Putamen (tissue), 1 donor: ENCODE measurements around the gene CERT1.

Experiments used
- DNase-seq: peaks from one replicate; pipeline ENCODE4 v3.0.0-alpha.2; 2016; ENCODE audit warnings: low spot score

CERT1 gene

DNA sequence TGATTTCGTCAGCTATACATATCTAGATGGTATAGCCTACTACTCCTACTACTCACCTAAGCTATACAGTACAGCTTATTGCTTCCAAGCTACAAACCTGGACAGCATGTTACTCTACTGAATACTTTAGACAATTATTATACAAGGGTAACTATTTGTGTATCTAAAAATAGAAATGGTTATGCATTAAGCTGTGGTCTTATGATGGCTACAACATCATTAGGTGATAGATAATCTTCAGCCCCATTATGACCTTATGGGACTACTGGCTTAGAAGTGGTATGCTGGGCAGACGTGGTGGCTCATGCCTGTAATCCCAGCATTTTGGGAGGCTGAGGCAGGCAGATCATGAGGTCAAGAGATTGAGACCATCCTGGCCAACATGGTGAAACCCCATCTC lies 40.2 kb downstream of the CERT1 start:
- DNase-seq = no peak

DNA sequence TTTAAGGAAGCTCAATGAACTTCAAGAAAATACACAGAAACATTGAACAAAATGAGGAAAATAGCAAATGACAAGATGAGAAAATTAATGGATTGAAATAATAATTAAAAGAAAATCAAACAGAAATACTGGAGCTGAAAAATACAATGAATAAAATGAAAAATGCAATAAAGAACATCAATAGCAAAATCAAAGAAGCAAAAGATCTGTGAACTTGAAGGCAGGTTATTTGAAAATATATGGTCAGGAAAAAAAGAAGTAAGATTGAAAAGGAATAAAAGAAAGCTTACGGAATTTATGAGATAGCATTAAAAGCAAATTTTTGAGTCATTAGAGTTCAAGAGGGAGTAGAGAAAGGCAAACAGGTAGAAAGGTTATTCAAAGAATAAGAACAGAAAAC lies 42.4 kb downstream of the CERT1 start:
- DNase-seq = no peak

DNA sequence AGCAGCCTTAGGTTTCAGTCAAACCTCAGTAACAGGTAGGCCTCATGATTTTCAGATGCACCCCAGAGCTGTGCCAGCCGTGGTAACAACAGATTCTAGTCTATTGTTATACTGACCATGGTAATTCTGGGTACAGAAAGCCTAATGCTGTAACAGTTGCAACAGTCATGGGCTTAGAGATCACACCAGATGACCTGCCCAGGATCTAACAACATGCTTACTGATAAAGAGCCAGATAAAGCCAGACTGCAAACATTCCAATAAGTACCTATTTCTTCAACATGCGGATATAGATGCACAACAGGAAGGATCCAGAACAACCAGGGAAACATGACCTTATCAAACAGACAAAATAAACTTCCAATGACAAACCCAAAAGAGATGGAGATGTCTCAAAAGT lies 42.8 kb downstream of the CERT1 start:
- DNase-seq = no peak

DNA sequence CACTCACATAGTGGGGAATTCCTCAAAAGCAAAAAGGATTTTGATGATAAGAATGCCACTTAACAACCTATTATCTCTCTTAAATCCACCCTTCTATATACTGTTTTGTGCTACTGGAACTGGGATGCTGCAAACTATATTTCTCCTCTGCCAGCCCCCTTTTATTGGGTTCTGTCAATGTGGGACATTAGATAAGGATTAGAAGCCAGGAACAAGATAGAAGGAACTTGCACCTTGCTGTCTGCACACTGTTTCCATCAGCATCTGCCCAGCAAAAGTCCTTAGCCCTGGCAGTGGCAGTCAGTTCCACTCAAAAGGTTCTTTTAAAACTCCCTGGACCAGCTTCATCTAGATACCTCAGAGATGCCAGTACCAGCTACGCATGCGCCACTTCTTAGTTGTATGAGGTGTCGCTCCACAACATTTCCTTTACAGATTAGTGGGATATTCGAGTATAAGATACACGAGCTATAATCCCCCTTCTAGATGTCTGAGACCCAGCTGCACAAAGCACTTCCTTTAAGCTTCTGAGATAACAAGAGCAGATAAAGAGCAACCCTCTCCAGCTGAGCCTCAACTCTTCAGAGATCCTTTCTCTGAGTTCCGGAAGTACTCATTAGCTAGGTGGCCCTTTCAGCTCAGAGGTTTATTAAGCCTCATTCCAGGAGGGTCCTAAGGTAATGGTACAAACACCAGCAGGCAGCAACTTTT lies 45.3 kb downstream of the CERT1 start:
- DNase-seq = no peak

DNA sequence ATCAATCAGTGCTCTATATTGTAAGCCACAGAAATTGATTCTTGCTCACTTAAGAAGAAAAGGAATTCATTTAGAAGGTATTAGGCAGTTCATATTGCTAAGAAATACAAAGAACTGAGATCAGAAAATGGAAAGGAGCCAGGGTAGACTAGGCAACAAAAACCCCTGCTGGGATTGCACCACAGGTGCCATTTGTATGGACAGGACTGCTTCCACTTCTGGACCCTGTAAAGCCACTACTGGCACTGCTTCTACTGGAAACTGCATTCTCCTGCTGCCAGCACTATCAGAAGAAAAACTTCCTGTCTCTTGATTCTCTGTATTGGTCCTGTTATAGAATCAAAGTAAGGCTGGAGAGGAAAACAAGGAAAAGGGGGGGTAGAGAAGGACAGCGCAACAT lies 45.9 kb downstream of the CERT1 start:
- peak; percentile 5 for DNase-seq

DNA sequence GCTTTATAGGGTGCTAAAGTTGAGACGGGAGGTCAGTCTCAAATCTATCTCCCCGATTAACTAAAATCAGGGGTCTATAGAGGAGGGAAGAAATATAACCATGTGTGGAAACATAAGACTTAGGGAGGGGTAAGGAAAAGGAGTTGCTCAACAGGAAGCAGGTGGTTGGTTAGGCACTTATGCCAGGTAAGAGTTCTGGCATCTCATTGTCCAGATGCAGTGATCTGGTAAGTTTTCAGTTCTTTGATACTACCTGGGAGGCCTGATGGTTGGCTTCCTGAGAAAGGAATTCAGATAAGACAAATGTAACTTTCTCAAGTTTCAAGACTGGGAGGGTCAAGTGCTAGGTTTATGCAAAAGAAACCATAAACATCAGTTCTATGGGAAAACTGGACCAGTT lies 47.7 kb downstream of the CERT1 start:
- DNase-seq = no peak

DNA sequence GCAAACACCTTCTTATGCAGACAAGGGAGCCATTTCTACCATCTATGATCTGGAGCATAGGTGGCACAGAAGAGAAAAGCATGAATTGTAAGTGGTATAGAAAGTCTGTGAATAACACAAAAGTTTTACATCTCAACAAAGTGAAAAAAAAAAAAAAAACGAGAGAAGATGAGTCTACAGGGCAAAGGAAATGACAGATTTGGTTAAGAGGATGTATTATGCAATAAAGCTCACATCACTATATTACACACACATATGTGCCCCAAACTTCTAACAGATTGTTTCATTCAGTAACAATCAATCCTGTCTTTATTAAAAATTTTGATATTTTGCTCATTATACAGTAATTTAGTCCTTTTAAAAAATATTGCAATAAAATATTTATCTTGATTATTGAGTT lies 49.8 kb downstream of the CERT1 start:
- DNase-seq = no peak

DNA sequence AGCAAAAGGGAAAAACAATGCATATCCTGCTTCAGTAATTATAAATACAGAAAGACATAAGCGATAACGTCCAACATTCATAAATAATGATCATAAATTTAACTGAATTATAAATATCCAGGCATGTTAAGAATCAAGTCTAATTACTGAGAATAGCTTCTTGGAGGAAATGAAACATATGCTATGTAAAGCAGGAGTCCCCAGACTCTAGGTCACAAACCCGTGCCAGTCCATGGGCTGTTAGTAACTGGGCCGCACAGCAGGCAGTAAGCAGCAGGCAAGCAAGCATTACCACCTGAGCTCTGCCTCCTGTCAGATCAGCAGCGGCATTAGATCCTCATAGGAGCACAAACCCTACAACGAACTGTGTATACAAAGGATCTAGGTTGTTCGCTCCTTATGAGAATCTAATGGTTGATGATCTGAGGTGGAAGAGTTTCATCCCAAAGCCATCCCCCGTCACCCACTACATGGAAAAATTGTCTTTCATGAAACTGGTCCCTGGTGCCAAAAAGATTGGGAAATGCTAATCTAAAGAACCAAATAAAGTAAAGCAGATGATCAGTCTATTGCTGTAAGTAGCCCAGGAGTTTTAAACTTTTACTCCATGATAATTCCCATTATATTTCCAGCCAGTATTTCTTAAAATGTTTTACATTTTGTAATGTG lies 50.4 kb downstream of the CERT1 start:
- no peak for DNase-seq

DNA sequence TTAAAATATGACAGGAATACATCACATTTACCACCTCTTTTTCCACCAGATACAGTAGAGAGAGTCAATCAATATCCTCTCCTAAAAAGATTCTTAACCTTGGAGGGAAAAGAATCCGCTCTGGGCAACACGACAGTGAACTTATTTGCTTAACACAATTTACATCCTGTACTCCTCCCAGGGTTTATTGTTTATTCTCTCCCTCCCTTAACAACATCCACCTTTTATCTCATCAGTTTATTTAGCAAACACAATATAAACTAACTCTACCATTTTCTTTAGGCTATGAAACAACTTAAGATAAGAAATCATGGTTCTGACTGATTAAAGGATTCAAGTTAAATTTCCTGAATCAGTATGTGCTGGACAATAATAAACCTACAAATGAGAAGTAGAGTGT lies 50.9 kb downstream of the CERT1 start:
- DNase-seq = no peak

DNA sequence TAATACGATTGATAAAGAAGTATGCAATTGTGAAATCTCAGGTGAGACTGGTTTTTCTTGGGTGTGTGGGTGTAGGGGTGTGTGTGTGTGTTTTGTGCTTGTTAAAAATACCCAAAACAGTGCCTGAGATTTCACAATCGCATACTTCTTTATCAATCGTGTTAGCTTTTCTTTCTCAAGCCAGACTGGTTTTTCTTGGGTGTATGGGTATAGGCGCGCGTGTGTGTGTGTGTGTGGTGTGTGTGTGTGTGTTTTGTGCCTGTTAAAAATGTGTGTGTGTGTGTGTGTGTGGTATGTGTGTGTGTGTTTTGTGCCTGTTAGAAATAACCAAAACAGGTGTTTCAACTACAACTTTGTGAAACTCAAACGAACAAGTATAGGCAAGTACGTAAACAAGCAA lies 53.7 kb downstream of the CERT1 start:
- DNase-seq = no peak

DNA sequence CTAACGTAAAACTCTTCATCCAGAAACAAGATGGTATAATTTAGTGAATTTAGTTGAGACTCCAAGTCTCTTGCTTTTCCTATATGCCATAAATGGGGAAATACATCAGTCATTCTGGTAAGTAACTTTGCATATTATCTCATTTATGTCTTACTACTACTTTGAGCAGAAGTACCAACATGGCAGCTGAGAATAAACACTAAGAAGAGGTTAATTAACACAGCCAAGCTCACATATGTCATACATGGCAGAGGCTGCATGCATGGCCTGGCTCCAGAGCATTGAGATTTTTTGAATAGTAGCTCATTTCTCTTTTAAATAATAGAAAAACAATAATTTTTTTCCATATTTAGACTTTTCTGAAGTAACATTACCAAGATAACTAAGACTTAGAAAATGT lies 54.3 kb downstream of the CERT1 start:
- no peak for DNase-seq

DNA sequence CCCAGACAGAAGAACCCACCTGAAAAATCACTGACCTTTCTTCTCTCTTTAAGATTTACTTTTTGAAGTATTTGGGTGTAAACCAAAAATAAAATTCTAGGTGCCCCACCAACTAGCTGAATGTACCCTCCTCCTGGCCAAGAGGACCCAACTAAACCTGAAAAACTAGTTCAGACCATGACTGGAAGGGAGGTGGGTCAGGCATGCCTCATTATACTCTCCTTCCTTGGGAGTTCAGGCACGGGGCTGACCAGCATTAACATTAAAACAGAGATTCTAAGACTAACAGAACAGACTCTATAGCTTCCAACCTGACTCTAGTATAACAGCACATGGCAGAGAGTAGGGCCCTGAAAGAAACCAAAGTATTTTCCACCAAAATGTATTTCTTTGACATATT lies 61.4 kb downstream of the CERT1 start:
- no peak for DNase-seq

DNA sequence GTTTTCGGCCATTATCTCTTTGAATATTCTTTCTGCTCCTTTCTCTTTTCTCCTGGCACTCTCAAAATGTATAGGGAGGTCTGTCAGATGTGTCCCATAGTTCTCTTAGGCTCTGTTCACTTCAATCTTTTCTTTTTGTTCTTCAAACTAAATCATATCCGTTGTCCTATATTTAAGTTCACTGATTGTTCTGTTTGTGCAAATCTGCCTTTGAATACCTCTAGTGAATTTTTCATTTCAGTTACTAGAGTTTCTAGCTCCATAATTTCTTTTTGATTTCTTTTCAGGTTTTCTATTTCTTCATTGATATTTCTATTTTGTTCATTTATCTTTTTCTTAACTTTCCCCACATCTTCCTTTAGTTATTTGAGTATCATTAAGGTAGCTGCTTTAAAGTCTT lies 65.4 kb downstream of the CERT1 start:
- no peak for DNase-seq

DNA sequence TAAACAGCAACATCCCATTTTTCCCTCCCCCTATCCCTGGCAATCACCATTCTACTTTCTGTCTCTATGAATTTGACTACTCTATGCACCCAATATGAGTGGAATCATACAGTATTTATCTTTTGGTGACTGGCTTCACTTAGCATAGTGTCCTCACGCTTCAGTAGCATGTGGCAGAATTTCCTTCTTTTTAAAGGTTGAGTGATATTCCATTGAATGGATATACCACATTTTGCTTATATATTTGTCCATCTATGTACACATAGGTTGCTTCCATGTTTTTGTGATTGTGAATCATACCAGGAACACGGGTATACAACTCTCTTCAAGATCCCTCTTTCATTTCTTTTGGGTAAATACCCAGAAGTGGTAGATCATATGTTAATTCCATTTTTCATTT lies 69.9 kb downstream of the CERT1 start:
- no peak for DNase-seq

DNA sequence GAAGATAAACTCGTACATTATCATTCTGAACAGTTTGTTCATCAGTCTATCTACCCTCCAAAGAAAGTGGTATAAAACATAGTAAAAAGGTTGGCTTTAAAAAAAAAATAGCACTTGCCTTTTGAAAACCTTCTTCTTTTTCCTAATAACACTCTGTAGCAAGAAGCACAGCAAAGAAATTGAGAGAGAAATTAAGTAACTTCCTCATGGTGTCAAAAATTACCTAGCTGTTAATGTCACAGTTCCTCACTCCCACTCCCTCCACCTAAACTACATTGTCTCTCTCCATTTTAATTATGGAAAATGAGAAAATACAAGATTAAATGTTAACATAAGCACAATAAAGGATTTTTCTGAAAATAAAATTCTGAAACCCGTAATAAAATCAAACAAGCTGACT lies 72.2 kb downstream of the CERT1 start:
- DNase-seq = peak; percentile 14

DNA sequence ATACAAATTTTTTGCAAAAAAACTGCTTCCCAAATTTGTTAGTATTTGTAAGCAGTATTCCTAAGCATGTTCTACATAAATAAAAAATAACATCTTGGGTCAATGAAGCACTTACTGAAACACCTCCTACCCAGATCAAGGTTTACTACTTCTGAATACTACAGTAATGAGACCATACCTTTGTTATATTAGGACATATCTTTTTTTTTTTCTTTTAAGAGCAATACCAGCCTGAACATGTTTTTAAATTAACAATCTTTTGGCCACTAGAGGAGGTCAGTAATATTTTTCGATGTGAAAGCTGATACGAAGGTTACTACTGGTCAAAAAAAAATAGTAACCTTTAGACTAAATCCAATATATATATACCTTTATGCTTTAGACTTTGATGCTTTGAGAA lies 72.7 kb downstream of the CERT1 start:
- DNase-seq = no peak

DNA sequence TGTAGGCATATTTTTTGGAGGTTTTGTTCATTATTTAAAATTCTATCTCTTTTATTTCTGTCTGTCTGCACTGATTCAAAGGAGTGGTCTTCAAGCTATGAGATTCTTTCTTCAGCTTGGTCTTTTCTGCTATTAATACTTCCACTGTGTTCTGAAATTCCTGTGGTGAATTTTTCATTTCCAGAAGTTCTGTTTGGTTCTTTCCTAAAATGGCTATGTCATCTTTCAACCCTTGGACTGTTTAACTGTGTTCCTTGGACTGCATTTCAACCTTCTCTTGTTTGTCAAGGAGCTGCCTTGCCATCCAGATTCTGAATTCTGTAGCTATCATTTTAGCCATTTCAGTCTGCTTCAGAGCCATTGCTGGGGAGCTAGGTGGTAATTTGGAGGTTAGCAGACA lies 76.3 kb downstream of the CERT1 start:
- DNase-seq = no peak

DNA sequence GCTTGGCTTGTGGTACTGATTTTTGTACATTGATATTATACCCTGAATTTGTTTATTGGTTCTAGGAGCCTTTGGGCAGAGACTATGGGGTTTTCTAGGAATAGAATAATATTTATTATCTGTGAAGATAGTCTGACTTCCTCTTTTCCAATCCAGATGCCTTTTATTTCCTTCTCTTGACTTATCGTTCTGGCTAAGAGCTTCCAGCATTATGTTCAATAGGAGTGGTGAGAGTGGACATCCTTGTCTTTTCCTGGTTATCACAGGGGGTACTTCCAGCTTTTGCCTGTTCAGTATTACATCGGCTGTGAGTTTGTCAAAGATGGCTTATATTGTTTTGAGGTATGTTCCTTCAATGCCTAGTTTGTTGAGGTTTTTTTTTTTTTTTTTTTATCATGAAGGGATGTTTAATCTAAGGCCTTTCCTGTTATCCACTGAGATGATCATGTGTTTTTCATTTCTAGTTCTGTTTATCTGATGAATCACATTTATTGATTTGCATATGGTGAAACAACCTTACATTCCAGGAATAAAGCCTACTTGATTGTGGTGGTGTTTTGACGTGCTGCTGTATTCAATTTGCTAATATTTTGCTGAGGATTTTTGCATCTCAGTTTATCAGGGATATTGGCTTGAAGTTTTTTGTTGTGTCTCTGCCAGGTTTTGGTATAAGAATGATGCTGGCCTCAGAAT lies 77.5 kb downstream of the CERT1 start:
- no peak for DNase-seq

DNA sequence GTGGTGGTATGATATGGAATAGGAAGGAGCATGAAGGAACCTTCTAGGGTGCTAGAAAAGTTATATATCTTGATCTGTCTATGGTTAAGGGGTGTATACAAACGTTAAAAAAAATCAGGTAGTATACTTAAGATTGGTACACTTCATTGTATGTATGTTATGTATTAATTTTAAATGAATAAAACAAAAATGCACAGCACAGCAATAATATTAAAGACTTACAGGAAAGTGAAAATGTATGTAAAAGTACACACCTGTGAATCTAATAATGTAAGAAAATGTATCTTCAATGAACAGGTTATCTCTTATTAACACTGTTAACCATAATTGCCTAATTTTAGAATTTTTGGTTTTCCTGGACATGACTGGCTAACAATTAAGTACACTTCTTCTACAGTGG lies 97.2 kb downstream of the CERT1 start:
- no peak for DNase-seq

DNA sequence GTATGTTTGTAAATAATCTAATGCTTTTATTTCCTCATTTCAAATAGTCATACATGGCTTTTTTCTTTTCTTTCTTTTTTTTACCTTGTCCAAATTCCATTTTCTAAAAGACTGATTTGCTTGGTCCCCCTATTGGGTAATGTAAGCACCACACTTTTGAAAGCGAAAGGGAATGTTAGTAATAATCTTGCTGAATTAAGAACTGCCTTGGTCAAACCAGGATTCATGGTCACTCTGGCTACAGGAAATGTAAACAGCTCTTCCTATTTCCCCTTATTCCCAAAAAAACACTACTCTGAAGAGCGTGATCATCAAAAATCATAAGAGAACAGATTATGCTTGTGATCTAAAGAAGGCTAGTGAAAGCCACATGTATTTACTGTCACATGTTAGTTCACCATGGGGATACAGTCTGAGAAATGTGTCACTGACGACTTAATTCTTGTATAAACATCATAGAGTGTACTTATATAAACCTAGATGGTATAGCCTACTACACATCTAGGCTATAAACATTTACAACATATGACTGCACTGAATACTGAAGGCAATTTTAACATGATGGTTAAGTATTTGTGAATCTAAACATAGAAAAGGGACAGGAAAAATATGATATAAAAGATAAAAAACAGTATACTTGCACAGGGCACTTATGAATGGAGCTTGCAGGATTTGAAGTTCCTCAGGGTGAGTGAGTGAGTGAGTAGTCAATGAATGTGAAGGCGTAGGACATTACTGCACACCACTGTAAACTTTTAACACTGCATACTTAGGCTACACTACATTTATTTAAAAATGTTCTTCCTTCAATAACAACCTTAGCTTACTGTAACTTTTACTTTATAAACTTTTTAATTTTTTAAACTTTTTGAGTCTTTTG lies 99.1 kb downstream of the CERT1 start:
- no peak for DNase-seq

DNA sequence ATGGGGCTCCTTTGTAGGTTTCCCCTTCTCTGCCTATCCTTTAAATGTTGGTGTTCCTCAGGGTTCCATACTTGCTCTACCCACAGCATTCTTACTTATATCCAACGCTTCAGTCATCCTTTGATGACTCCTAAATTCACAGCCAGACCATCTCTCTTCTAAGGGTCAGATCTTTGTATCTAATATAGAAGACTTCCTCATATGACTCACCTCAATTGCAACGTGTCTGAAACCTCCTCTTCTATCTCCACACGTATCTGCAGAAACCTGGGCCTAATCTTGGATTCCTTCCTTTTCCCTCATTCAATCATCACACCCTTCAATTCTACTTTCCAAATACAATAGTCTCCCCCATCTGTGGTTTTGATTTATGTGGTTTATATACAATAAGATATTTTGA lies 106.1 kb downstream of the CERT1 start:
- no peak for DNase-seq

DNA sequence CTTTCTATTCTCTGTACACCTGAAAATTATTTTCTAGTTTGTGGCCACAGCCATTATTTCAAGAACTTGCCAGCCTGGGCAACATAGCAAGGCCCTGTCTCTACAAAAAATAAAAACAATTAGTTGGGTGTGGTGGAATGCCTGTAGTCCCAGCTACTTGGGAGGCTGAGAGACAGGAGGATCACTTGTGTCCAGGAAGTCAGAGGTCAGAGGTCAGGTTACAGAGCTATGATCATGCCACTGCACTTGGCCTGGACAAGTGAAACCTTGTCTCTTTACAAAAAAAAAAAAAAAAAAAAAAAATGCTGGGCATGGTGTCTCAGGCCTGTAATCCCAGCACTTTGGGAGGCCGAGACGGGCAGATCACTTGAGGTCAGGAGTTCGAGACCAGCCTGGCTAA lies 116.2 kb downstream of the CERT1 start:
- DNase-seq = no peak

DNA sequence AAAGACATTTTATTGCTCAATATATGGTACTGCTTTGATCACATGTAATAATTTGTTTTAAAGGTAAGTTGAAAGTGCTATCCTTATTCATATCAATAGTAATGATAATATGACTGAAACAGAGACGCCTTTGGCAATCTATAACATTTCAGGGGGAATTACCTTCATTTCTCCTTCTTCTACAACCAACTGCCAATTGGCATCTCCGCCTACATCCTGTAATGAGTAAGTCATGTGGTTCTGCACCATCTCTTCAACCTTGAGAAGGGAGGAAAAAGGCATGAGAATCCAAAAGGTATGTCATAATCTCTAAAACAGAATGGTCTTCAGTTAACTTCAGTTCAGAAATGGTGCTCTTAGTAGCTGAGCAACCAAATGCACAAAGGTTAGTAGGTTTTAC lies 122.0 kb downstream of the CERT1 start:
- DNase-seq = no peak
